ENCODE data around the gene SAYSD1.

SAYSD1 gene

DNA sequence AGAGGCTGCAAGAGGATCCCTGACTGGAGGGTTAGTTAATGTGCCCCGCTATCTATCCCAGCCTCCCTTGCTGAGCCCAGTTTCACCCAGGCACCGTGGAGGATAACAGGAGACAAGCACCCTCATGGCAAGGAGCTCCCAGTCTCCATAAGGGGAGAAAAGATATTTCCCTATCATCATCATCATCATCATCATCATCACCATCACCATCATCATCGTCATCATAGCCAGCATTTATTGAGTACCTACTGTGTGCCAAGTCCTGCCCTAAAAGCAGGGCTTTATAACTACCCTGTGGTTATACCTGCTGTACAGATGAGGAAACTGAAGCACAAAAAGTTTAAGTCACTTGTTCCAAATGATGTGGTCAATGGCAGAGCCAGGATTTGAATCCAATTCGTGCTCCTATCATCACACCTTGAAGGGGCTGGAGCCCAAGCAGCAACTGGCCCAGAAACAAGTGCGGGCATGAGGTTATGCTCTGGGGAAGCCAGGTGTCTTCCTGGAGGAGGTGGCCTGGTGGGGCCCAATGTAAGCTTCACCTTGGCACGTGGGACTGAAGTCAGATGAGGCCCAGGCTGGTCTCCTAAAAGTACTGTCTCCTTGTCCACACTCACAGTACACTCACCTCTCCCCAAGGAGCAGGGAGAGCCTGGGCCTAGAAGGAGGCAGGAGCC lies 56.4 kb downstream of the SAYSD1 start:
- ATAC-seq (no peak), DNase-seq (no peak)

DNA sequence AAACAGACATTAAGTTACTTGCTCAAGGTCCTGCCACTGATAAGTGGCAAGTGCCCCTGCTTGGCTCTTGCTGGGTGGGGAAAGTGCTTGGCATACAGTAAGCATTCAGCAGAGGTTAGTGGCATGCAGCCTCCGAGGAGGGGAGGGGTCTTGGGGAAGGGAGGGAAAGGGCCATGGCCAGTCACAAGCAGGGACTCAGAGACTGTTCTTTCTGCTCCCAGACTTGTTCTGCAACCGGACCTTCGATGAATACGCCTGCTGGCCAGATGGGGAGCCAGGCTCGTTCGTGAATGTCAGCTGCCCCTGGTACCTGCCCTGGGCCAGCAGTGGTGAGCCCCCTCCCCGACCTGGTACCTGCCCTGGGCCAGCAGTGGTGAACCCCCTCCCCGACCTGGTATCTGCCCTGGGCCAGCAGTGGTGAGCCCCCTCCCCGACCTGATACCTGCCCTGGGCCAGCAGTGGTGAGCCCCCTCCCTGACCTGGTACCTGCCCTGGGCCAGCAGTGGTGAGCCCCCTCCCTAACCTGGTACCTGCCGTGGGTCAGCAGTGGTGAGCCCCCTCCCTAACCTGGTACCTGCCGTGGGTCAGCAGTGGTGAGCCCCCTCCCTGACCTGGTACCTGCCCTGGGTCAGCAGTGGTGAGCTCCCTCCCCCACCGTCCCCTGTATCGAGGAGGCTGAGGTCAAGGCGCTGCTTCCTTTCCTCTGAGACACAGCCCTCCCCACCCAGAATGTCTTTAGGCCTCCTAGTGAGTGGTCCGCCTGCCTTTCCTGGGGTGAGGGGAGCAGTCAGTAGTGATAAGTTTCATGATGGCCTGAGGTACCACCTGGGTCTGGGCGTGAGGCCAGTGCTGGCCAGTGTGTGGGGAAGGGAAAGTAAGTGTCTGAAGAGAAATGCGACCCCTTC lies 57.5 kb downstream of the SAYSD1 start:
- DNase-seq, result no peak
- ATAC-seq, result no peak

DNA sequence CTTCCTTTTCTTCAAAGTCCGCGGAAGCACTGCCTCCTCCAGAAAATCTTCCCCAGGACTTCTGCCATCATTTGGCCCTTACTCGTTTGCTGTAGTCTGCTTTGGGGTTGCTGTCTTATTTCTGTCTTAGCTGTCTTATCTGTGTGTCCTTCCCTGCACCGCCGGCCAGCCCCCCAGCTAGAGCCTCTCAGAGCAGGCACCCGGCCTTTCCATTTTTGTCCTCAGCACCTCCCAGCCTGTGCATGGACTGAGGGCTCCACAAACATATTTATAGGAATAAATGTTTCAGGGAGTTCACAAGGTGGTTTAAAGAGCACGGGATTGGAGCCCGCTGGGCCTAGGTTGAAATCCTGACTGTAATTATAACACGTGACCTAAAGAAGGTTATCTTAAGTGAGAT lies 58.3 kb downstream of the SAYSD1 start:
- no peak for ATAC-seq
- DNase-seq, result no peak

DNA sequence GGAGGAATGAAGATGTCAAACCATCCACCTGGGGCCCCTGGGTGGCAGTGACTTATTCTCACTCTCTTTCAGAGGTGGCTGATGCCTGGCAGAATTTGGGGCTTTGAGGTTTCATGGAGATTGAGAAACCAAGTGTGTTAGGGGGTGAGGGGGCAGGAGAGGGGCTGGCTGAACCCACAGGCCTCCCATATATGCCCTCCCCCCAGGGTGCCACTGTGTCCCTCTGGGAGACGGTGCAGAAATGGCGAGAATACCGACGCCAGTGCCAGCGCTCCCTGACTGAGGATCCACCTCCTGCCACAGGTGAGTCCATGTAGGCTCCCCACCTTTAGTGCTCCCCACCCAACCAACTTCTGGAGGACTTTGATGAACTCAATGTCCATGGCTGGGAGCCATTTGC lies 58.8 kb downstream of the SAYSD1 start:
- ATAC-seq, result no peak

GRCh38 chr6:39055661-39056060 lies 59.3 kb downstream of the SAYSD1 start:
- DNase-seq, result no peak
- ATAC-seq, result no peak

More for the DNA sequence above, 58.8 kb downstream of the SAYSD1 start:
- no peak for DNase-seq

- DNase-seq, result no peak
Measured at GRCh38 chr6:39054577-39055142, 60.3 kb downstream of the SAYSD1 start.

More at GRCh38 chr6:39054577-39055142, 60.3 kb downstream of the SAYSD1 start:
- ATAC-seq, result no peak

All from stimulated activated naive CD8-positive, alpha-beta T cell treated with anti-CD3 and anti-CD28 coated beads, Interleukin-15, Interleukin-2, amounts not matched to agents 100 U/mL and 50 U/mL, for 24 hours (primary cell).